Stimulated activated CD4-positive, alpha-beta T cell treated with anti-CD3 and anti-CD28 coated beads, Interleukin-4, amount 100 ng/mL, for 4 hours (primary cell): Measurements from ENCODE around the gene NGEF.
"Not testable (repeated sequence)": the region's sequence is repeated elsewhere in the genome, so short reads cannot be mapped to it uniquely, and the experiment has no call there.

Experiments used
- DNase-seq, 2 experiments: peaks; one replicate each; pipeline ENCODE4 v3.0.0-alpha.2; 2020

Gene NGEF

GRCh38 chr2:233013027-233013461, at the start of gene NGEF:
TSS of gene NGEF (minus strand) at chr2:233013256. CDS start at chr2:232974890, 38,366 bp downstream.
- DNase-seq, result no peak

DNA sequence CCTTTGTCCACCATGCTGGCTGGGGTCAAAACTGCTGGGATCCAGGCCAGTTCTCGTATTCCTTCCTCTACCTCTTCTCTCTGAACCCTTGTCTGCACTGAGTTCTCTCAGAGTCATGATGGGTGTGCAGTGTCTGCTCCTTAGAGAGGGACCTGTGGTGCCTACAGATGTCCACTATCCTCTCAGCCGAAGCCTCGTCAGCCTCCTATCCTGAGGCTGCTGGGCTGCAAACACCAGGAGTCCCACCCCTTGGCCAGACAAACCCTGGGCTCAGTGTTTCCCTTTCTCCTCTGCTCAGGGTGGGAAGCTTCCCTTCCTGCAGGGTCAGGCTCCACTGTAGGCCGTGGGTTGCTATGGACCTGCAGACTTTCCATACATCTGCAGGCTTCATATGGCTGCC, 49.4 kb upstream of the NGEF start:
- no peak for DNase-seq

GRCh38 chr2:233061591-233062450, 48.8 kb upstream of the NGEF start:
- no peak for DNase-seq

DNA sequence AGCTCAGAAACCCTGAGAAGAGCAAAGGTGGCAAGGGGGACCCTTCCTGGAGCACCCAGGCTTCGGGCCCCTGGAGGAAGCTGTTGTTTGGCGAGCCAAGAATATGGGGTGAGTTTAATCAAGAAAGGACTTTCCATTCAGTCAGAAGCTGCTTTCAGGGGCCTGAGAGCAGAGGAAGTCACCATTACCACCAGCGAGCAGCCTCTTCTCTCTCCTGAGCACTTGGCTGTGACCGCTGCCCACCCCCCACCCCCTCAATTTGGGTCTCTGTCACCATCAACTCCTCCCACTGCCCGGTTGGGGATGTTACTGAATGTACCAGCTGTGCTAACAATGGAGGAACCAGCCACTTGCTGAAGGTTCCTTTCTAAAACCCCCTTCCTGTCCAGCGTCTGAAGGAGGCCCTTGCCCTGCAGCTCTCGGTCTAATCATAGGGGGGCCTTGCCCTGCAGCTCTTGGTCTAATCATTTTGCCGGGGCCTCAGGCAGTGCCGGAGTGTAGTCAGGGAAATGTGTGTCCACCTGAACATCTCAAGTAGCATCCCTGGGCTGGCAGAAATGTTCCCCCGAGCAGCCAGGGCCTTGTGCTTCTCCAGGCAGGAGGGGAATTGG, 48.0 kb upstream of the NGEF start:
- no peak for DNase-seq

GRCh38 chr2:233060501-233060979, 47.5 kb upstream of the NGEF start:
- DNase-seq, result no peak

DNA sequence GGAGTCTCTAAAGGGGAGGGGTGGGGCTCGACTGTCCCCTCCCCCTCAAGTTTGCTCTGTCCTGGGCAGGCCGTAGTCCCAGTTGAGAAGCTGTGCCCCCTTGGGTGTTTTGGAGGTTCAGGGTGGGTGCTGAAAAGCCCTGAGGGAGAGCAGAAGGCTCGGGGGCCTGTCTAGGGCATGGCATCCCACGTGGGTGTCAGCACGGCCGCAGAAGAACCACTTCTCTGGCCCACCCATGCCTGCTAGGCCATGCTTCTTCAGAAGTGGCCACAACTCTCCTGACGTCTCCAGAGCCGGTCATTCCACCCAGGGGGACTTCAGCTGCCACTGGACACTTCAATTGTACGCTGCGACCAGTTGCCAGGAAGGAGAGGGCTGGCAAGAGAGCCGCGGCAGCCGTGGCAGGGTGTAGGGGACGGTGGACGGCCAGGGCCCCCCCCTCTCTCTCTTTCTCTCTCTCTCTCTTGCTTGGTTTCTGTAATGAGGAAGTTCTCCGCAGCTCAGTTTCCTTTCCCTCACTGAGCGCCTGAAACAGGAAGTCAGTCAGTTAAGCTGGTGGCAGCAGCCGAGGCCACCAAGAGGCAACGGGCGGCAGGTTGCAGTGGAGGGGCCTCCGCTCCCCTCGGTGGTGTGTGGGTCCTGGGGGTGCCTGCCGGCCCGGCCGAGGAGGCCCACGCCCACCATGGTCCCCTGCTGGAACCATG, 46.9 kb upstream of the NGEF start, which contains the start of gene INPP5D:
Gene INPP5D, plus strand, starts transcription at position 546 of the 704 bp plus-strand sequence. Its CDS starts 137 bp downstream, at position 683.
- DNase-seq, result peak; percentile 57 to 73

- no peak for DNase-seq
Measured at GRCh38 chr2:233059547-233059796, 46.4 kb upstream of the NGEF start.

DNA sequence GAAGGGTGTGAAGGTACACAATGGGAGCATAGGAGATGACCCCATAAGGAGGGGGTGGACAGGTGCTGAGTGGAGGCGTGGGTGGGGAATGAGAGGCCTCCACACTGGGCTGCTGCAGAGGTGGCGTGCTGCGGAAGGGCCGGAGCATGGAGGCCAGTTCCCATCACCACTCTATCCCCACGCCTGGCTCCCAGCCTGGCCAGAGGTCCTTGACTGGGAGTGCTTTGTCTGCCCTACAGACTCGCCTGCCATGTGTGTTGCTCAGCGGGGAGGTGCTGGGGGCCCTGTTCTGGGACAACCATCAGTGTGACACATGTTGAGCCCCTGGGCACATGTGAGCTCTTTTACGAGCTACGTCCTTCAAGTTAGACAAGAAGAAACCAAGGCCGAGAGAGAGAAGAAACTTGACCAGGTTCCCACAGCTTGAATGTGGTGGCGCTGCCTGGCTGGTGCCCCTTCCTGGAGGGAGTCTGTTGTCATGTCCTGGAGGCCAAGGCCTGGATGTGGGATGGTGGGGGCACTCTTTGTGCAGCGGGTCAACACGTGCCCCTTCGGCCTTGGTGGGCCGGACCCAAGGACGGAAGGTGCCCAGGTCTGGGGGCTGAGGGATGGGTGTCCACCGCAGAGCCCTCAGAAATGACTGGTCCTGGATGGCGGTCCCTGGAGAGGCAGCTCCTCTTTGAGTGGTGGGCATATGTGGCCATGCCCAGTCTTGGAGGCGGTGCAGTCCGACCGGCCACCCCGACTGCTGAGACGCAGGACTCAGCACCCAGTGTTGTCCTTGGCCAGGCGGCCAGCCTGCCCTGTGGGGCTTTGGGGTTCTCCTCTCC, 45.9 kb upstream of the NGEF start:
- DNase-seq, result no peak

DNA sequence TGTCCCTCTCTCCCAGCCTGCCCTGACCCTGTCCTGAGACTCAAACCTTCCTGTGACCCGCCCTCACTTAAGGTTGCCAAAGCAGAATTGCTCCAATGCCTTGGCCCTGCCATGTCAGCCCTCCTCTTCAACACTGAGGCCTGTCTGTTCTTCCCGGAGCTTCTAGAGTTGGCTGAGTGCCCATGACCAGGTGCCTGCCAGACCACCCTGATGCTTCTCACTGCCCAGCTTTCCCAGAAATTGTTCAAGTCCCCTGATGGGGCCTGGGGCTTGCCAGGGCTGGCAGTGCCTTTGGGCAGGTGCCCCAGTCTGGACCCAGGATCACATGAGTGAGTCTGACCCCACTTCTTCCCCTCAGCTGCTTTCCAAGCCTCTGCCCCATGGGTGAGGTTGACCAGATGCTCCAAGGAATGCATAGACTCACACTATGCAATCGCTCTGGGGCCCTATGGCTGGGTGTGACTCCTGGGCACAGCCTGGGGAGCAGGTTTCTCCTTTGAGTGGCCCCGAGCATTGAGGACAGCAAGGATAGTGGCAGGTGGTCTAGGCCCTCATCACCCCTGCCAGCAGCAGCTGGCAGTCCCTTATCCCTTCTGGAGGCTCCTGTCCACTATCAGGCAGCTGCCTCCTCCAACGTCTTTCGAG, 44.0 kb upstream of the NGEF start:
- no peak for DNase-seq

DNA sequence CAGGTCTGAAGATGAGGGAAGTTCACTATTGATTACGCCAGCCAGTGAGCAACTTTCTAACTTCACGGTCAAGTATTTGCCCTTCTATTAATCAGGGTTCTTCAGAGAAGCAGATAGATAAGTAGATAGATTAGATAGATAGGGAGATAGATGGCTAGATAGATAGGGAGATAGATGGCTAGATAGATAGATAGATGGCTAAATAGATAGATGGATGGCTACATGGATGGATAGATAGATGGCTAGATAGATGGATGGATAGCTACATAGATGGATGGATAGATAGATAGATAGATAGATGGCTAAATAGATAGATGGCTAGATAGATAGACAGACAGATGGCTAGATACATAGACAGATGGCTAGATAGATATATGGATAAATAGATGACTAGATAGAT, 42.3 kb upstream of the NGEF start:
- DNase-seq, result no peak

- peak; percentile 53 to 79 for DNase-seq
Measured at GRCh38 chr2:233053928-233054784, 41.1 kb upstream of the NGEF start.

DNA sequence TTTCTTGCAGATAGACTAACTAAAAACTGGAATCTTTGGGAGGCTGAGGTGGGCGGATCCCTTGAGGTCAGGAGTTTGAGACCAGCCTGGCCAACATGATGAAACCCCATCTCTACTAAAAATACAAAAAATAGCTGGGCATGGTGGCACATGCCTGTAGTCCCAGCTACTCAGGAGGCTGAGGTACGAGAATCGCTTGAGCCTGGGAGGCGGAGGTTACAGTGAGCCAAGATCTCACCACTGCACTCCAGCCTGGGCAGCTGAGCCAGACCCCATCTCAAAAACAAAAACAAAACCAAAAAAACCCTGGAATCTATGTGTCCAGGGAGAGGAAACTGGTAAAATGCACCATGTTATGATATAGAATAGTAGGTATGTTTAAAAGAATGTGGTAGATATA, 39.5 kb upstream of the NGEF start:
- not testable (repeated sequence) for DNase-seq

DNA sequence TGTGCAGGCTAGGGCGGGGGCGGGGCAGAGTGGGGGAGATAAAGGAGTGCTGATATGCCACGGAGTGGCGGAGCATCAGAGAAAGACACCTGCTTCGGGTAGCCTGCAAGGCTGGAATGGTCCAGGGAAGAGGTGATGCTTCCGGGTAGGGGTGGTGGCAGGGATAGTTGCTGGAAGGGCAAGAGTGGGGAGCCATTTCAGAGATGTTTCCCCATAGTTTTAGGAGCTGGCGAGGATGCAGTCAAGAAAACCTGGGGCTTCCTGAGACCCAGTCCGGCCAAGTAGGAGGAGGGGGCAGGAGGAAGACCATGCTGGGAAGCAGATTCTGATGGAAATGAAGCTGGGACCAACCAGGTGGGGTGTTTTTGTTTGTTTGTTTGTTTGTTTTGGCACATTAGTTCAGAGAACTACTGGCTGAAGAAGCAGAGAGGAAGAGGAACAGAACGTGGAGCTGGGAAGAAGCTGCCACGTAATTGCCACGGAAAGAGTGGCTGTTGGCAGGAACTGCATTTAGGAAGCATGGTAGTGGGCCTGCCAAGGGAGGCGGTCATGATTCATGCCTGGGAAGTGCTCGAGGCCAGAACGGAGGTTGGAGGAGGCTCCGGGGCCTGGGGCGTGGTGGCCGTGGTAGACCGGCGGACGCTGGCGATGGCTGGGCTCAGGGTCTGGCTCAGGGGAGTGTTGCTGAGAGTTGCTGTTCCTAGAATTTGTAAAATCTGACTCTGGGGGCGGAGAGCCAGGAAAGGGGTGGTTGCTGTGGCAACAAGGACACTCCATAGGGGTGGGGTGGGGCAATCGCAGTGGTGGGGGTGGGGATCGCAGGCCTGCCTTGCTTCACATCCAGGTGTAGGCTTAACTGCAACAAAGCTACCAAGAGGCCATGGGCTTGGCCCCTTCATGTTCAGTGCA, 38.4 kb upstream of the NGEF start:
- no peak for DNase-seq

- DNase-seq, result no peak
Measured at GRCh38 chr2:233049194-233049761, 36.2 kb upstream of the NGEF start.

- no peak for DNase-seq
Measured at GRCh38 chr2:233048569-233049193, 35.6 kb upstream of the NGEF start.

- DNase-seq, result no peak
Measured at GRCh38 chr2:233047667-233048066, 34.6 kb upstream of the NGEF start.

GRCh38 chr2:233047206-233047605, 34.1 kb upstream of the NGEF start:
- no peak for DNase-seq

DNA sequence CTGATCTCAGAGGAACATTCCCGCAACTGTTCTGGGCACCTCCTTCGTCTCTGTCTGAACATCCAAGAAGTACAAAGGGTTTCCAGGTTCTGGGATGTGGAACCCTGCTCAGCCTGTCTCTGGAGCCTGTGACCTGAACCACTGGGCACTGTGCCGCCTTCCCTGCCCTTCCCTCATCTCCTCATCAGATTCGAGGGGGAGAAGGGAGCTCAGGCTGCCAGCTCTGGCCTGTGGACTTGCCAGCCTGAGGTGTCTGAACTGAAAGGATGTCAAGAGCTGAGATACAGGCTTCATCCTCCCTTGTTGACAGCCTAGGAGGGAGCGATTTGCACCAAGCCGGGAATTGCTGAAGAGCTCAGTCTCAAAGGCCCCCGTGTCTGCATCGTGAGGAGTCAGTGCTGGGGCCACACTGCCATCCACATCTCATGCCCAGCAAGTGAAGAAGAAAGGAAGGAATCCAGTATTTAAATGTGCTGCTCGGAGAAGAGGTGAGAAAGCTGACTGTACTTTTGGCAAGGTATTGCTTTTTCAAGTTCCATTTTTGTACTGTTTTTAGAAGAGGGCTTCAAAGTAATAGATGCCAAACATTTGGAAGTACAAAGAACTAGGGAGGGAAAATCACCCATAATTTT, 32.0 kb upstream of the NGEF start:
- no peak for DNase-seq

- DNase-seq, result no peak
Measured at GRCh38 chr2:233042549-233042948, 29.5 kb upstream of the NGEF start.
